ENCODE data around the gene LRRN4CL. TPM values are rescaled to one million over a fixed set of nuclear protein-coding genes. Genes with fewer than 3 reads are reported as not detected.

LRRN4CL gene
- total and polyA plus RNA-seq, 9 of the 15 experiments (the other 6 are each of a cell fraction or from before 2014, with no cell fraction given), result 0.03 to 0.11 (median 0.05) TPM; not detected in 4

GRCh38 chr11:62727872-62728170 lies 38.5 kb upstream of the LRRN4CL start:
- Histone ChIP-seq H4K20me1 (replicated peaks; ENCODE audit: control insufficient read depth, insufficient read depth, low read length) (peaks cover 6% of the 10 kb centered on the region; the same call in 1 of the 2 replicates), H3K9me3 (replicated peaks; ENCODE audit: control insufficient read depth, insufficient read depth, low read depth, low read length) (no peaks in the 10 kb centered on the region), H3K4me2 (ENCODE audit: insufficient read depth, low read length) (peak overlapping the region; percentile 100), H3K4me3 (peak overlapping the region; percentile 90), H3K27ac (ENCODE audit: extremely low read depth, low read depth, low read length) (peak overlapping the region; percentile 99), H3K79me2 (ENCODE audit: control insufficient read depth, insufficient read depth, low read length) (peaks cover 70% of the 10 kb centered on the region), H2AFZ (ENCODE audit: low read depth, low read length) (peak overlapping the region; percentile 100), H3K36me3 (ENCODE audit: control insufficient read depth, insufficient read depth, low read length) (peaks cover 49% of the 10 kb centered on the region), H3K4me1 (replicated peaks in 1 of 2; ENCODE audit: control insufficient read depth in 2 of 2, insufficient read depth in 2 of 2, low read length in 2 of 2) (peaks cover 13 to 19% of the 10 kb centered on the region in 2 experiments; a peak in 4 of 5 replicates), H3K9ac (ENCODE audit: insufficient read depth in 1 of 2, low read depth in 2 of 2, low read length in 2 of 2) (peak overlapping the region; percentile 98 to 100), H3K27me3 (ENCODE audit: control insufficient read depth in 2 of 2, insufficient read depth in 2 of 2, low read length in 2 of 2) (no peaks in the 10 kb centered on the region), H3K9me1 (ENCODE audit: control insufficient read depth, insufficient read depth, low read length) (no peaks in the 10 kb centered on the region)
- ATAC-seq (peak; percentile 80), FAIRE-seq (peak; percentile 91), DNase-seq (ENCODE audit: extremely low read depth in 1 of 4, low spot score in 3 of 4) (peak; percentile 61 to 97 (median 81))
- in situ Hi-C loops (cut with MboI) (no loop called here), intact Hi-C loops (cut with micrococcal nuclease) (loop anchor here (1.0 to 10.0 kb wide), 7 partner anchors 21 to 136 kb away; partner anchors contain the start of genes BSCL2, GNG3, POLR2G and TMEM179B)
- BruUV-seq (replicated peaks), result no TSS peak
- CTCF ChIA-PET (ENCODE audit: low intra/inter-chr PET ratio), result interaction anchor here (1.1 kb wide), 1 partner anchor 60 kb away, joined by 4 read pairs; the partner anchor contains the start of gene TMEM179B
- POLR2A ChIA-PET, result interaction anchor here (0.6 to 4.5 kb wide), 30 partner anchors 10 to 269 kb away, joined by 3 to 31 read pairs (median 4); partner anchors contain the start of genes BSCL2, C11orf98, CSKMT and EEF1G
- WGBS (ENCODE audit: insufficient coverage, low coverage, missing lambda C conversion rate), result under 1% methylated on average over 20 of the region's 20 CpGs
- TF ChIP-seq RAD21 (CRISPR knock-in tag; conservative IDR thresholded peaks at IDR 0.05 in 1 of 2, IDR thresholded peaks at IDR 0.05 in 1 of 2) (no peak), E2F8 (IDR thresholded peaks at IDR 0.05; ENCODE audit: low read depth, partially characterized antibody) (no peak), FOS (IDR thresholded peaks at IDR 0.05; ENCODE audit: extremely low read depth, insufficient read length) (peak; percentile 93), NEUROD1 (IDR thresholded peaks at IDR 0.05; ENCODE audit: borderline replicate concordance, low read depth, low read length, partially characterized antibody) (peak; percentile 72), NFE2L1 (tag; IDR thresholded peaks at IDR 0.05; ENCODE audit: borderline replicate concordance, low read depth) (no peak), RBM25 (IDR thresholded peaks at IDR 0.05; ENCODE audit: low read depth, low read length, severe bottlenecking) (peak; percentile 85), XRCC4 (IDR thresholded peaks at IDR 0.05; ENCODE audit: extremely low read depth, insufficient read depth, insufficient read length) (no peak)
- TF ChIP-seq, protein P1, sequence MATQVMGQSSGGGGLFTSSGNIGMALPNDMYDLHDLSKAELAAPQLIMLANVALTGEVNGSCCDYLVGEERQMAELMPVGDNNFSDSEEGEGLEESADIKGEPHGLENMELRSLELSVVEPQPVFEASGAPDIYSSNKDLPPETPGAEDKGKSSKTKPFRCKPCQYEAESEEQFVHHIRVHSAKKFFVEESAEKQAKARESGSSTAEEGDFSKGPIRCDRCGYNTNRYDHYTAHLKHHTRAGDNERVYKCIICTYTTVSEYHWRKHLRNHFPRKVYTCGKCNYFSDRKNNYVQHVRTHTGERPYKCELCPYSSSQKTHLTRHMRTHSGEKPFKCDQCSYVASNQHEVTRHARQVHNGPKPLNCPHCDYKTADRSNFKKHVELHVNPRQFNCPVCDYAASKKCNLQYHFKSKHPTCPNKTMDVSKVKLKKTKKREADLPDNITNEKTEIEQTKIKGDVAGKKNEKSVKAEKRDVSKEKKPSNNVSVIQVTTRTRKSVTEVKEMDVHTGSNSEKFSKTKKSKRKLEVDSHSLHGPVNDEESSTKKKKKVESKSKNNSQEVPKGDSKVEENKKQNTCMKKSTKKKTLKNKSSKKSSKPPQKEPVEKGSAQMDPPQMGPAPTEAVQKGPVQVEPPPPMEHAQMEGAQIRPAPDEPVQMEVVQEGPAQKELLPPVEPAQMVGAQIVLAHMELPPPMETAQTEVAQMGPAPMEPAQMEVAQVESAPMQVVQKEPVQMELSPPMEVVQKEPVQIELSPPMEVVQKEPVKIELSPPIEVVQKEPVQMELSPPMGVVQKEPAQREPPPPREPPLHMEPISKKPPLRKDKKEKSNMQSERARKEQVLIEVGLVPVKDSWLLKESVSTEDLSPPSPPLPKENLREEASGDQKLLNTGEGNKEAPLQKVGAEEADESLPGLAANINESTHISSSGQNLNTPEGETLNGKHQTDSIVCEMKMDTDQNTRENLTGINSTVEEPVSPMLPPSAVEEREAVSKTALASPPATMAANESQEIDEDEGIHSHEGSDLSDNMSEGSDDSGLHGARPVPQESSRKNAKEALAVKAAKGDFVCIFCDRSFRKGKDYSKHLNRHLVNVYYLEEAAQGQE (IDR thresholded peaks at IDR 0.05; ENCODE audit: borderline replicate concordance), result no peak
- TF ChIP-seq, protein P1 (CRISPR knock-in tag; IDR thresholded peaks at IDR 0.05; ENCODE audit: low read depth), result no peak

All from K562 (cell line).